GM18868 (cell line): Measurements from ENCODE around the gene PPCS.
"Not testable (repeated sequence)": the region's sequence is repeated elsewhere in the genome, so short reads cannot be mapped to it uniquely, and the experiment has no call there.

Experiments
- ATAC-seq: cut with Tn5 transposase; IDR thresholded peaks from one replicate; pipeline ENCODE4 v1.9.1; 2021; ENCODE audit warnings: mild to moderate bottlenecking, moderate library complexity; ENCODE audit not compliant: unreplicated experiment

The PPCS gene

DNA sequence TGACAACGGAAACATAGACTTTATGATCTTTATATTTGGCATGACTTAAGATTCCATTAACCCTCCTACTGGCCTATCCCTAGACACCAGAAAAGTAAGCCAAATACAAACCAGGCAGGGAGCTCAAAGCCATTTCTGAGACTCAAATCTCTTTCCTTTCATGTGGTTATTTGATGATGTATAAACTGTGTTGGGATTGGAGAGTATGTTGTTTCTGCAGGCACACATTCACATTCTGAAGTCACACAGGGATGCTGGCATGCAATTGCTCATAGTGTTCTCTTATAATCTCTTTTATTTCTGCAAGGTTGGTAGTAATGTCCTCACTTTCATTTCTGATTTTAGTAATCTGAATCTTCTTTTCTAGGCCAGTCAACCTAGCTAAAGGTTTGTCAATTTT is 6.3 kb upstream of the PPCS start:
- ATAC-seq: no peak

DNA sequence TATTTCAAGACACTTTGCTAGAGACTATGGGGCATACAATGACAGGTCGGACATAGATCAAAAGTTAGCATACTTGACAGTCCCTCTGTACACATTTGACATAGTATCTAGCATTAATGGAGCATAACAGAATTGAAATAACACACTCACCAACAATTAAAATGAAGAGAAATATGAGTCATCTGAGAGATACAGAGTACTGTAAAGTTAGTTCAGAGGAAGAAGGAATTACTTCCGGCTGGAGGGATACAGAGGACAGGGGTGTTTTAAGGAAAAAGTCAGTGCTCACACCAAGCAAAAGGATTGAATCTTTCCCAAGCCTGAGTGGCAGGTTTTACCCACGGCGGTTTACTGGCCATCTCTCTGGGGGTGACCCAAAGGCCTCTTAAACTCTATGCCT is 3.0 kb upstream of the PPCS start:
- ATAC-seq: no peak

DNA sequence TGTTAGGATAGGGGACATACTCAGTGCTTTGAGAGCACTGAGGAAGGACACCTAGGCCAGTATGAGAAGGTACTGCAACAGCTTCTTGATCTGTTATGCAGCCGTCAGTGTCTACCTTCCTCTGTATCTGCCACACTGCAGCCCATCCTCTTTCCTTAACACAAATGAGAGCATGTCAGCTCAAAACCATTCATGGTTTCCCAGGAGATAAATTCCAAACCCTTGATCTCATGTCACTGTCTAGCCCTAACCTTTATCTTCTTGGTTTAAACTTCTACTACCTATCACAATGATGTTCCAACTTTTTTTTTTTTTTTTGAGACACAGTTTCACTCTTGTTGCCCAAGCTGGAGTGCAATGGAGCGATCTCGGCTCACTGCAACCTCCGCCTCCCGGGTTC is 1.9 kb upstream of the PPCS start:
- ATAC-seq: no peak

DNA sequence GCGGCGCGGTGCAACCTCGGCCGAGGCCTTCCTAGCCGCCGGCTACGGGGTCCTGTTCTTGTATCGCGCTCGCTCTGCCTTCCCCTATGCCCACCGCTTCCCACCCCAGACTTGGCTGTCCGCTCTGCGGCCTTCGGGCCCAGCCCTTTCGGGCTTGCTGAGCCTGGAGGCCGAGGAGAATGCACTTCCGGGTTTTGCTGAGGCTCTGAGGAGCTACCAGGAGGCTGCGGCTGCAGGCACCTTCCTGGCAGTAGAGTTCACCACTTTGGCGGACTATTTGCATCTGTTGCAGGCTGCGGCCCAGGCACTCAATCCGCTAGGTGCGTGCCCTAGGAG is 379 bp downstream of the PPCS start:
- peak; percentile 62 for ATAC-seq

DNA sequence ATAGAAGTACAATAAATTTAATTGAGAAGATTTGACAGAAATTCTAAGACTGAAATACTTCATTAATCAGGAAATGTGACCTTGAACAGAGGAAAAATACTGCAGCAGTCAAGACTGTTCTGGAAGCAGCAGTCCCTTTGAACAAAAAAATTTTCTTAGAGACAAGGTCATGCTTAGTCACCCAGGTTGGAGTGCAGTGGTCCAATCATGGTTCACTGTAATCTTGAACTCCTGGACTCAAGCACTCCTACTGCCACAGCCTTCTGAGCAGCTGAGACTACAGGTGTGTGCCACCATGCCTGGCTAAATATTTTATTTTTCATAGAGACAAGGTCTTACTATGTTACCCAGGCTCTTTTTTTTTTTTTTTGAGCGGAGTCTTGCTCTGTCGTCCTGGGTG is 4.9 kb downstream of the PPCS start:
- ATAC-seq: no peak

DNA sequence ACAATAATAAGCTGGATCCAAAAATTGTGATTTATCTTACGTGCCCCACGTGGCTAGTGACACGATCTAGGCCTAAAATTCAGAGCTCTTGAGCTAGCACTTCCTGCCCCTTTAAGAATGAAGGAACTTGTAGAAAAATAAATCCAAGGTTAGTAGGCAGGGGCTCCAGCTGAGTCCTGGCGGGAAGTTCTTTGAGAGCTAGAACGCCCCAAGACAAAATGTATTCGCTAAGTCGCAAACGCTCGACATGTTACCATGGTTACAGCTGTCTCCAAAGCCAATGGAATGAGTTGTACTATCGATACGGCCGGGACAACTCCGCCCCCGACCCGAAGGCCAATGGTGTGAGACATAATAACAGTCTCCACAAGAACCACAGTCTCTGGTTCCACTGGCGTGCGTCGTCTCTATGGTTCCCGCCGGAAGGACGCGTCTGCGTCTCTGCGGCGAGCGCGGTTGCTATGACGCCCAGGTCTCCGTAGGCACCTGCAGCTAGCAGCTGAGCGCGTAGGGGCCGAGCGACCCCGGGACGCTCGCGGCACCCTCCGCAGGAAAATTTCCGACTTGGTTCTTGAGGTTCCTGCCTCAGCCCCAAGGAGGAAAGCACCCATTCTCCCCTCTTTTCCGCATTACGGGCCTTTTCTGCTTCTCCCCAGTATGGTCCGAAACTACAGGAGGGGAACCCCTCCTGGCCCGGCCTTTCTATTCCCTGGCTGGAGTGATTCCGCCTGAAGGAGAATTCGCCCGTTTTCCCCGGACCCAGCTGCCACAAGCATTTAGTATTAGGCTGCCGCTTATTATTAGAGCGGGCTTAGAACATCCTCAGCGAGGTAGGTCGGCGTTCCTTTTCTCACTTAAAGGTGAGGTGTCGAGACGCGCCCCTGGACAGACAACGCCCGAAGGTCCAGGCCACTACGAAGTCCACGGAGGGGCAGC is 6.8 kb downstream of the PPCS start, which contains the start of gene CCDC30:
Gene CCDC30, plus strand, starts transcription at position 459 of the 936 bp plus-strand sequence. CDS start 17,266 bp downstream, outside the sequence.
- ATAC-seq: peak; percentile 99

DNA sequence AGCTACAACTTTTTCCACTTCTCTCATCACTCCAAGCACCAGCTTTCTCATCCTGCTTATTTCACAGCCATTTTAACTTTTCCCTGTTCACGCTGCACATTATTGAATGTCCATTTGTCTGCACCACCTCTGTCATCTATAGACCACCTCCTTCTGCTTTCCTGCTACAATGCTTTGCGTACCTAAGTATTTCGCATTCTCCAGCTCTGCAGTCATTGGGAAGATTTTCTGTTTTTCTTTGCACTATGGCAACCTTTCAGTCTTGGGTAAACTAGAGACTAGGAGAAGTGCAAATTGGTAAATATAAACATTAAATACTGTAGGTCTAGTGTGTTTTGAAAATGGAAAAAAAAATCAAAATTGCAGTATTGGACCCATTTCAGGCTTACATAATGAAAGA is 7.6 kb downstream of the PPCS start:
- no peak for ATAC-seq

DNA sequence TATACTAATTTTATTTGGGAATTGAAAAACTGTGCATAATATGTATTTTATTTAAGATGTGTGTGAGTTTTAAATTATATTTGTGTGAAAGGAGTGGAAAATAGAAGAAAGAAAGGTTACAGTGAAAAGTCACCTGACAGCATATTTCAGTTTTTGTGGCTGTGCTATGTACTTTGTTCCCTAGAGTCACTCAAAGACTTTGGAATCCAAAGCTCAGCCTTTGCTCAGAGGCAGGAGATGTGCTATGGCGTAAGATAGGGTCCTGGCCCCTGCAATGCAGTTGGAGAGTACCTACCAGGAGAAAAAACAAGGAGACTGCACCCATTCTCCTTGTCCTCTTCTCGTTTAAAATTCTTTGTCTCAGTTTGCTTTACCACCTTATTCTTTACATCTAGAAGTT is 9.7 kb downstream of the PPCS start:
- ATAC-seq: no peak

DNA sequence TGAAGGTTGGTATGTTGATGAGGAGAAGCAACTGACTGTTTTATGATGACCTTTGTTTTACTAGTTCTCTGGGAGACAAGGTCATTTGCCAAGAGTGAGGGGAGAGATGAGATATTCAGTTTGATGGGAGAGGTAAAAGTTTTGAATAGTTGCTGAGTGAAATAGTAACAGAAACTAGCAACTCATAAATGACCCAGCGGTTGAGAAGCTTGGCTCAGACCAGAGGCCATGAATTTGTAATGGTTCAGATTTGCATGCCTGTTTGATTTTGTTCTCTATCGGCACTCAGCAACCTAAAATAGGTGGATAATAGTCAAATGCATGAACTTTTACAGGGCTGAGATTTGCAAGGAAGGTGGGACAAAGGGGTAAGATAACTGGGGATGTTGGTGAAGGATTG is 13.4 kb downstream of the PPCS start:
- no peak for ATAC-seq

DNA sequence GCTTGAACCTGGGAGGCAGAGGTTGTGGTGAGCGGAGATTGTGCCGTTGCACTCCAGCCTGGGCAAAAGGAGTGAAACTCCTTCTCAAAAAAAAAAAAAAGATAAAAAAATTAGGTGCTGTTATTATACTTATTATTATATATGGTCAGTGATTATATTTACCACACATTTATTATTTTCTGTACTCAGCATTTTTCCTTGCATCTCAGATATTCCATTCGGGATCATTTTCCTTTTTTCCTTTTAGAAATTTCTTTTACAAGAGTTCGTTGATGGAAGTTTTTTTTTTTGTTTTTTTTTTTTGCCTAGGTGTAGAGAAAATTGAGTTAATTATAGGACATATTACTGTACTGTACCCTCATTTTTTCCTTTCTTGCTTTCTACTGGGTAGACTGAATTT is 20.3 kb downstream of the PPCS start:
- ATAC-seq: no peak

DNA sequence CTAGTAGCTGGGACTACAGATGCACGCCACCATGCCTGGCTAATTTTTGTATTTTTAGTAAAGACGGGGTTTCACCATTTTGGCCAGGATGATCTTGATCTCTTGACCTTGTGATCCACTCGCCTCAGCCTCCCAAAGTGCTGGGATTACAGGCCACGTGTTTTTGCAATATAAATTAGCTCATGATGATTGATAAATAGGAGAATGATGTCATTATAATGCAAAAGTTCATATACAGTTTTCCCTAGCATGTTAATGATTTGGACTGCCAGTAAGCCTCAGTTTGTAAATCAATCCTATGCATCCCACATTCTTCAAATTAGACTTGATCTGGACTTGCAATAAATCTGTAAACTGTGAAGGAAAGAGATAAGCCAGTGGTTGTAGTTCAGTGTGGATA is 21.0 kb downstream of the PPCS start:
- not testable (repeated sequence) for ATAC-seq

DNA sequence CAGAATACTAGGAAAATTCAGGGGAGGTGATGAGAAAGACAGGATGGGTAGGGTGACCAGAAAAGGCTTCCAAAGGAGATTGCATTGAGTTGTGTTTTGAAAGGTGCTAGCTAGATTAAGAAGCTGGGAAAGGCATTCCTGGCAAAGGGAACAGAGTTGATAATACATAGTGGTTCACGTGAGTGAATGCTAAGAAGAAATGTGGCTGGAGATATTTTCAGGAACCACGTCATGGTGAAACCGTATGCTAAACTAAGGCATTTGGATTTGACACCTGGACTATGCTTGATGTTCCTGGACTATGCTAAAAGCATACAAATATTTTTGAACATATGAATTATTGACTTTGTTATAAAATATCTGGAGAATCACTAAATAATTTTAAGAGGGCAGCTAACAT is 21.4 kb downstream of the PPCS start:
- ATAC-seq: no peak

DNA sequence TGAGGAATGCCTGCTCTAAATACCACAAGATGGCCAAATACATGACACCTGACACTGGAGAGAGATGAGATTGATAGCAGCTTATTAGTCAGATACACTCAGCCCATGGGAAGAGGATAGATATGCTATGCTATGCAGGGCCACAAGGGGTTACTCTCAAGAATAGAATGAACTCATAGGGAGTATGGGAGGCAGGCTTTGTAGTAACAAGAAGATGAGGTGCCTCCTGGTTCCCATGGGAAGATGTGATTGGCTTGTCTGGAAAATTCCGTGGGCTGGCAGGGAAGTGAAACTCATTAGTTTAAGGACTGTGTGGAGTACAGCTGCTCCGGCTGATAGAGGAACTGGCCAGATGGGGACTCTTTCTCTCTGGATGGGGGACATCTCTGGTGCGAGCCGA is 23.3 kb downstream of the PPCS start:
- ATAC-seq: no peak

DNA sequence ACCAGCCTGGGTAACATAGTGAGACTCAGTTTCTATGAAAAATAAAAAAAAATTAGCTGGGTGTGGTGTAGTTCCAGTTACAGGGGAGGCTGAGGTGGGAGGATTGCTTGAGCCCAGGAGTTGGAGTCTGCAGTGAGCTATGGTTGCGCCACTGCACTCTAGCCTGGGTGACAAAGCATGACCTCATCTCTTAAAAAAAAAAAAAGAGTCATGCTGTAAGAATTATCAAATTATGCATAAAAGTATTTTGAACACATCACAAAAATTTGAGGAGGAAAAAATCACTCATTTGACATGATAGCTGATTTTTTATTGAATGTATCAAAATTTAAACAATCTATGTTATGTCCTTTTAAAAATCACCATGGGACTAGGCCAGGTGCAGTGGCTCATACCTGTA is 24.6 kb downstream of the PPCS start:
- ATAC-seq: no peak

DNA sequence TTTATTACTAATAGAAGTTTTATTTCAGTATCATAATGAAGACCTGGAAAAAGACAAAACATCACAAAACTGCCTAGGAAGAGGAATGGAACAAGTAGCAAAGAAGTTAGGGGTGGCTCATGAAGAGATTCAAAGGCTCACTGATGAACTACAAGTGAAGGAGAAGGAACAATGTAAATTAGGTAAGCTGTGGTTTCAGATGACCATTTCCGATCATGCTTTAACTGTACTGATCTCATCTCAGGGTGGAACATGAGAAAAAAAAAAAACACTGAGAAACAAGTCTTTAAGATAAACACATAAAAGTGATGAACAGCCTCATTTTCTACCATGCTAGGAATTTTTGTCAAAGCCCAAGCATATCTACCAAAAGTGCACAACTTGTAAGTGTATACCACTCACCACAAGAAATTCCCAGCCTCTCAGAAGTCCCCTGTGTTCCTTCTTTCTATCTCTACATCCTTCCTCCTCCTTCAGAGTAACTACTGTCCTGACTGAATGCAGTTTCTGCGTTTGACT is 26.4 kb downstream of the PPCS start:
- ATAC-seq: no peak

DNA sequence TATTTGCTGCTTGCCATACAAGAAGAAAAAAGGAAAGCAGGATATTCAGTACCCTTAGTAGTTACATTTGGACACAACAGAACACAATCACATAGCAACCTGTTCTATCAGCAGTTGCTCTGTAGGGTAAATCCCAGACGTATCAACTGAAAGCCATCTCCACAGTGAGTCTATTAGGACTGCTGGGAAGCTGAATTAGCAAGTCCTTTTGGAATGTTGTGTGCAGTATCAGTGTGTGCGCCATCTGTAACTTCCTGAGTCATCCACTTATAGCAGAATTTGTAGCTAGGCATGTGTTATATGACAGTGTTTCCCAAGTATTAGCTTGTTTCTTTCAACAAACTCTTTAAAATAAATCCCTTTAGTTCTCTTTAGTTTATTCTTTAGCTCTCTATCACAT is 28.0 kb downstream of the PPCS start:
- ATAC-seq: no peak

DNA sequence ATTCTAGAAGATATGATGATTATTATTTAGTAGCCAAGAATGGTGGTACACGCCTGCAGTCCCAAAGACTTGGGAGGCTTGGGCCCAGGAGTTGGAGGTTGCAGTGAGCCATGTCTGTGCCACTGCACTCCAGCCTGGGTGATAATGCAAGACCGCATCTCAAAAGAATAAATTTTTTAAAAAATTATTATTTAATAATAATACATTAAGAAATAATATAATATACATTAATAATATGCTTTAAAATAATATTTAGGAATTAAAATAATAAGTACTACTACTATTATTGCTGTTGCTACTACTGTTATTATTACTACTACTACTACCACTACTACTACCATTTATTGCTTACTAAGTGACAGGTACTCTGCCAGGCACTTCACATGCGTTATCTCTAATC is 33.9 kb downstream of the PPCS start:
- no peak for ATAC-seq

DNA sequence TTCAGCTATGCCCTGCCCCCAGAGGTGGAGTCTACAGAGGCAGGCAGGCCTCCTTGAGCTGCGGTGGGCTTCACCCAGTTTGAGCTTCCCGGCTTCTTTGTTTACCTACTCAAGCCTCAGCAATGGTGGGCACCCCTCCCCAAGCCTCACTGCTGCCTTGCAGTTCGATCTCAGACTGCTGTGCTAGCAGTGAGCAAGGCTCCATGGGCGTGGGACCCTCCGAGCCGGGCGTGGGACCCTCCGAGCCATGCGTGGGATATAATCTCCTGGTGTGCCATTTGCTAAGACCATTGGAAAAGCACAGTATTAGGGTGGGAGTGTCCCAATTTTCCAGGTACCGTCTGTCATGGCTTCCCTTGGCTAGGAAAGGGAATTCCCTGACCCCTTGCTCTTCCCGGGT is 45.7 kb downstream of the PPCS start:
- ATAC-seq: not testable (repeated sequence)

DNA sequence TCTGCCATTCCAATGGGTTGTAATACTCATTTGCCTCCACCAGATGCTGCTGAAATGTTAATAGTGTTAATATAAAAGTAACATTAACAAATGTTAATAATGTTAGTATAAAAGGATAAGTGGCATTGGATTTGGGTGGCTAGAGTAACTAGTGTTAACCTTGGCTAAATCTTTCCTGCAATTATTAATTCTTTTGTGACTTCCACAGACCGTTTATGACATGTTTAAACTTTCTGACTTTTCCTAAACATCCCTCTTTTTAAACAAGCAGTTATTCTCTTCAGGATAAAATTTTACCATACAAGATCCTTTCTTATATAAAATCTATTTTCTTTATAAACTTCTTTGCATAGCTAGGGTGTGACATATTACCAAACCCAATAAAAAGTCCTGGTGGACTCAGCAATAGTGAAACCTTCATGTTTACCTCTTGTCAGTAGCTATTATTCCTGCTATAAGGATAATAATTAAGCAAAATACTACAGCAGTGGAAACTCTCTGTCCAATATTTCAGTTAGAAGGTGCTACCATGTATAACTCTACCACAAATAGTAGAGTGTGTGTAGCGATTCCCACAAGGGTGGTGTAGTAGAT is 48.3 kb downstream of the PPCS start:
- ATAC-seq: no peak

DNA sequence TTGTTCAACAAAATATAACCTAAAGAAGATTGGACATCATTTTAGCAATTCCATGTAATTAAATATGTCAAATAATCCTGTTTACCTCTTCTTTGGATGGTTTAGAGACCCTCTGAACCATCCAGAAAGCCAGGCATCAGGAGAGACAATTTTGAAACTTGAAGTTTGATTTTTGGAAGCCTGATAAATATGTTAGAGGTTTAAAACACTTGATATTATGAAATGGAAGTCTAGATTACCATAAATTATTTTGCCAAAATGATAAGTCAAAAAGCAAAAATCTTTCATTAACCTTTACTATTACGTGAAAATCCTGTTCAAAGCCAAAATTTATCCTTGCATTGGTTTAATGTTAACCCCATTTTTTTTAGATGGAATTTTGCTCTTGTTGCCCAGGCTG is 50.2 kb downstream of the PPCS start:
- no peak for ATAC-seq
